ENCODE results near the gene RAB31.
"Not testable (repeated sequence)": the region's sequence is repeated elsewhere in the genome, so short reads cannot be mapped to it uniquely, and the experiment has no call there.

Gene RAB31

GRCh38 chr18:9848170-9848879 is 140.2 kb downstream of the RAB31 start:
- DNase-seq: no peak

- DNase-seq: no peak
These were observed 141.5 kb downstream of the RAB31 start for GRCh38 chr18:9849407-9850283.

GRCh38 chr18:9850309-9850708 is 142.2 kb downstream of the RAB31 start:
- no peak for DNase-seq

GRCh38 chr18:9851511-9851910 is 143.4 kb downstream of the RAB31 start:
- no peak for DNase-seq

GRCh38 chr18:9852266-9853081 is 144.4 kb downstream of the RAB31 start:
- DNase-seq: no peak

DNA sequence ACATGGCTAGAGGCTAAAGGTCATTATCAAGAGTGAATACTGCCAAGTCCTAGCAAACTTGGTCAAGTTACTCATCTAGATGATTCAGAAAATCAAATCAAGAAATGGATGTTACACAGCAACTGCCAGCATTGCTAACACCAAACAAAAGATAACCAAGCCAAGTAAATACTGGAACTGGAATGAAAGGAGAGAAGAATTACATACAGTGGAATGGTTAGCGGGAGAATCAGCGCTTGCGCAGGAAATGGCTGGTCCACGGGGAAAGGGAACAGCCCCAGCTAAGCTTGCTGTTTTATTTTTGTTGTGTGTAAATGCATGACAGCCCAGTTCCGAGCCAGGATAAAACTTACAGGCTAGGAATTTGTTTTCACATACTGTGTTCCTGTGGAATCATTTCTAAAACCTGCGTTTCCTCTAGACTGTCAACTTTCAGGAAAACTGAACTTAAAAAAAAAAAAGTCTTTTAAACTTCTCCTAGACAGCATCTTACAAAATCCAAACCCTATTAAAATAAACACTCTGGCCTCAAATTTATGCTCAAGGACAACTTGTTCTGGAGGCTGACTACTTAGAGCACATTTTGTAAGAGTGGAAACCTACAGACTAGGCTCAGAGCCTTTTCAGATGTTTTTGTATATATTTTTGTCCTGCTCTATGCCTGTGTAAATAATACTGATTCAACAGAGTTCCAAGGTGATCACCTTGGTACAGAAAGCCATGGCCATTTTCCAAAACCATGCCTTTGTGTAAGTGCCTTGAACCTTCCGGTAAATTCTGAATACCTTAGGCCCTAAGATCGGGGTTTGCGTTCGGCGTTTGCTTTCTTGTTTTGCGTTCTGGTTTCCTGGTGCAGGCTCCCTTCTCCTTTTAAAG is 146.9 kb downstream of the RAB31 start:
- no peak for DNase-seq

- DNase-seq: no peak
These were observed 147.6 kb downstream of the RAB31 start for GRCh38 chr18:9855681-9856080.

GRCh38 chr18:9856092-9856491 is 148.0 kb downstream of the RAB31 start:
- DNase-seq: no peak

DNA sequence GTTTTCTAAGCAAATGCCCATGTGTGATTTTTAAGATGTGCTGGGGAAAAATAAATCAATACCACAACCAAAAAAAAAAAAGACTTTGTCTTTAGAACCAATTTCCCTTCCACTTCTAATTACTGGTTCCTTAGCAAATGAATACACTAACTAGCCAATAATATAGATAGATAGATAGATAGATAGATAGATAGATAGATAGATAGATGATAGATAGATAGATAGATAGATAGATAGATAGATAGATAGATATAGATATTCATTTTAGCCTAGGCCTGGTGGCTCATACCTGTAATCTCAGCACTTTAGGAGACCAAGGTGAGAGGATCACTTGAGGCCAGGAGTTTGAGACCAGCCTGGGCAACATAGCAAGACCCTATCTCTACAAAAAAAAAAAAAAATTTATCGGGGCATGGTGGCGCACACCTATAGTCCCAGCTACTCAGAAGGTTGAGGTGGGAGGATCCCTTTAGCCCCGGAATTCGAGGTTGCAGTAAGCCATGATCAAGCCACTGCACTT is 149.4 kb downstream of the RAB31 start:
- not testable (repeated sequence) for DNase-seq

- no peak for DNase-seq
These were observed 150.5 kb downstream of the RAB31 start for GRCh38 chr18:9858642-9859041.

- no peak for DNase-seq
These were observed 151.1 kb downstream of the RAB31 start for GRCh38 chr18:9859232-9859631.

- DNase-seq: no peak
These were observed 152.6 kb downstream of the RAB31 start for GRCh38 chr18:9860682-9861081.

- DNase-seq: peak; percentile 29 to 39
These were observed 153.1 kb downstream of the RAB31 start for GRCh38 chr18:9861157-9861556.

DNA sequence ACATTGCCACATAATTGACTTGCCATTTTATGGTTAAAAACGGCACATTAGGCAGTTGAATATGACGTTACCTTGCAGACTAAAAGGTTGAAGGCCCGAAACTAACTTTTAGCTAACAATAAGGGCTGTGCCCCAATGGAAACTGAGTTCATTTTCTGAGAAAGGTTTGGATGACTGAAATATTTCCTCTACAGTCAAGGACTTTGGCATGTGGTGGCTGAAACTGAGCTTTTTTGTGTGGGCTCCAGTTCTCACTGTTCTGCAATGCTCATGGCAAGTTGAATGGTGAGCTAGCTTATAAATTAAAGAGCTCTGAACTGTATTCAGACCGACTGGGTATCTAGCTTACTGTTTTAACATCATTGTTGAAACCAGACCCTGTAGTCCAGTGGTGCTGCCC is 153.8 kb downstream of the RAB31 start:
- DNase-seq: no peak

GRCh38 chr18:9862686-9863085 is 154.6 kb downstream of the RAB31 start:
- DNase-seq: peak in 1 of 2 experiments; percentile 9

DNA sequence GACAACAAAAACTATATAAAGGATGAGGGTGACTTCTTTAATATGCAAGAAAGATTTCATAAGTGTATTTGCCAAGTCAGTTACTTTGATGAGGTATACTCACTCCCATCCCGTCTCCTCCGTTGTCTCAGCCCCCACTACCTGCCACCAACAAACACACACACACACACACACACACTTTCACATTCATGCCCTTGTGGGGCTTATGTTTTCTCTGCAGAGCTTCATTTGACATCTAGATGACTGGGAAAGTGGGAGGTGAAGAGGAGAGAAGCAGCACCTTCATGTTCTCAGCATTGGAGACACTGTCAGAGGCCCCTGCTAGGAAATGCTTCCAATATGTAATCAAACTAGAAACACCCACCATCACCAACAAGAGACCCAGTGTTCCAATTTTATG is 155.2 kb downstream of the RAB31 start:
- DNase-seq: no peak

GRCh38 chr18:9865764-9866490 is 157.8 kb downstream of the RAB31 start:
- no peak for DNase-seq

DNA sequence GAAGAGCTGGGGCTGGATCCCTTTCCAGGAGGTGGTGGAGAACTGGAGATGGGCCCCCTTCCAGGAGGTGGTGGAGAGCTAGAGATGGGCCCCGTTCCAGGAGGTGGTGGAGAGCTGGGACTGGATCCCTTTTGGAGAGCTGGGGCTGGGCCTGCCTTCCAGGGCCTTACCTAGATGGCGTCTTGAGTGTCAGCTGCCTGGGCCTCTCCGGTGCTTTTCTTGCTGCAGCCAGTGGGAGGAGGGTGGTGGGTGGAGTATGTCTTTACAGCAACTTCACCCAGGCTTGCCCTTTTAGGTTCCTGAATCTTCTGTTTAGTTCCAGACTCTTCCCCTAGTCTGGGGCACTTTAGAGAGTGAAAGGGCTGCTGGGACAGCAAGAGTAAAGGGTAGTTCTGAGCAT is 158.5 kb downstream of the RAB31 start:
- no peak for DNase-seq

DNA sequence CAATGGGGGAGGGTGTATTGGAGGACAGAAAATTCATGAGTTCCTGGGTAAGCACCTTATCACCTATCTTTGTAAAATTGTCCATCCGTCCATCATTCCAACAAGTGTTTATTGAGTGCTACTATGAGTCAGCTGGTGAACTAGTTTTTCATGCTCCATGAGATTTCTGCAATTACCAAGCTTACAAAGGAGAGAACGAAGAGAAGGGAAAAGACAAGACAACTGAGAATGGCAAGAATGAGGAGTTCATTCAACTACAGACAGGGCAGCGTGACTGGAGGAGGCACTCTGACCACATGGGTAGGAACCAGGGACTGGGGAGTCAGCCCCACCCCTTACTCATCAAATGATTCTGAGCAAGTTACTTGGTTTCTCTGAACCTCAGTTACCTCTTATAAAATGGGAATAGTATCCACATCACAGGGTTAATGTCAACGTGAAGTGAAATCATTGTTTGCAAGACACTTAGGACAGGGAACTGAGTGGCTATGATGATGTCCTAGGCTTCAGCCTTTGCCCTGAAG is 159.0 kb downstream of the RAB31 start:
- no peak for DNase-seq

GRCh38 chr18:9868857-9869714 is 161.0 kb downstream of the RAB31 start:
- no peak for DNase-seq
